Measurements from ENCODE around the gene HTT. TPM values are rescaled to one million over a fixed set of nuclear protein-coding genes. Genes with fewer than 3 reads are reported as not detected.

The HTT gene
- total RNA-seq, 4 donors from 2014 or later, result 31.1 to 48.6 (median 43.0) TPM

- Histone ChIP-seq H3K27ac (no peak overlapping the region), H3K4me3 (no peak overlapping the region), H3K4me1 (peaks cover 0 to 21% (median 0%) of the 10 kb centered on the region in 3 donors), H3K27me3 (no peaks in the 10 kb centered on the region), H3K36me3 (peaks cover 0 to 11% of the 10 kb centered on the region in 2 donors), H3K9me3 (no peaks in the 10 kb centered on the region)
- no peak for ATAC-seq
- no peak for TF ChIP-seq POLR2AphosphoS5 (IDR thresholded peaks at IDR 0.05)
- no peak for TF ChIP-seq CTCF (IDR thresholded peaks at IDR 0.05)
- no peak for TF ChIP-seq POLR2A (IDR thresholded peaks at IDR 0.05)
- no peak for TF ChIP-seq EP300 (IDR thresholded peaks at IDR 0.05)
- WGBS, 2 donors (ENCODE audit: low coverage in 1 of 2), result 81% methylated on average over 4 to 6 of the region's 6 CpGs
These were observed 8.5 kb downstream of the HTT start for GRCh38 chr4:3082925-3083515.

- Histone ChIP-seq H3K27me3 (no peaks in the 10 kb centered on the region), H3K4me3 (no peak overlapping the region), H3K36me3 (peaks cover 0 to 18% of the 10 kb centered on the region in 2 donors), H3K4me1 (peaks cover 0 to 14% (median 0%) of the 10 kb centered on the region in 3 donors), H3K27ac (no peak overlapping the region), H3K9me3 (no peaks in the 10 kb centered on the region)
- ATAC-seq, result no peak
- 38 to 100% methylated on average over 1 of the region's 1 CpG for WGBS, 2 donors (ENCODE audit: low coverage in 1 of 2)
- no peak for TF ChIP-seq EP300 (IDR thresholded peaks at IDR 0.05)
- TF ChIP-seq POLR2AphosphoS5 (IDR thresholded peaks at IDR 0.05), result no peak
- TF ChIP-seq CTCF (IDR thresholded peaks at IDR 0.05), result no peak
- TF ChIP-seq POLR2A (IDR thresholded peaks at IDR 0.05), result no peak
These were observed 9.3 kb downstream of the HTT start for GRCh38 chr4:3083732-3084131.

- H3K4me3 ChIP-seq, result no peak overlapping the region
- no peaks in the 10 kb centered on the region for H3K4me1 ChIP-seq
- no peak for ATAC-seq
- WGBS, 2 donors (ENCODE audit: low coverage in 1 of 2), result 91 to 95% methylated on average over 6 to 9 of the region's 10 CpGs
- H3K9me3 ChIP-seq, result no peaks in the 10 kb centered on the region
- no peaks in the 10 kb centered on the region for H3K27me3 ChIP-seq
- H3K36me3 ChIP-seq, result peaks cover 0 to 31% of the 10 kb centered on the region in 2 donors
- no peak for TF ChIP-seq POLR2A (IDR thresholded peaks at IDR 0.05)
- TF ChIP-seq CTCF (IDR thresholded peaks at IDR 0.05), result no peak
- TF ChIP-seq POLR2AphosphoS5 (IDR thresholded peaks at IDR 0.05), result no peak
- no peak for TF ChIP-seq EP300 (IDR thresholded peaks at IDR 0.05)
- H3K27ac ChIP-seq, result no peak overlapping the region
These were observed 11.6 kb downstream of the HTT start for GRCh38 chr4:3085948-3086670.

- no peaks in the 10 kb centered on the region for H3K9me3 ChIP-seq
- no peak overlapping the region for H3K4me3 ChIP-seq
- TF ChIP-seq CTCF (IDR thresholded peaks at IDR 0.05) (no peak), POLR2AphosphoS5 (IDR thresholded peaks at IDR 0.05) (no peak), POLR2A (IDR thresholded peaks at IDR 0.05) (no peak), EP300 (IDR thresholded peaks at IDR 0.05) (no peak)
- no peak for ATAC-seq
- H3K27me3 ChIP-seq, result no peaks in the 10 kb centered on the region
- no peak overlapping the region for H3K27ac ChIP-seq
- peaks cover 0 to 38% of the 10 kb centered on the region in 2 donors for H3K36me3 ChIP-seq
- no peaks in the 10 kb centered on the region for H3K4me1 ChIP-seq
- 87 to 89% methylated on average over 4 of the region's 4 CpGs for WGBS, 2 donors (ENCODE audit: low coverage in 1 of 2)
These were observed 12.8 kb downstream of the HTT start for GRCh38 chr4:3087115-3087797.
